Ishikawa (cell line): ENCODE measurements around the gene GAS2L3.

Experiments used
- CEBPB ChIP-seq: IDR thresholded peaks from 2 replicates; pipeline ENCODE4 v1.6.1; 2012
- EP300 ChIP-seq: IDR thresholded peaks from 2 replicates; pipeline ENCODE4 v1.6.1; 2012; ENCODE audit warnings: borderline replicate concordance
- FOXM1 ChIP-seq: IDR thresholded peaks from 2 replicates; pipeline ENCODE4 v1.6.1; 2012; ENCODE audit warnings: low read depth, borderline replicate concordance
- NFIC ChIP-seq: IDR thresholded peaks from 2 replicates; pipeline ENCODE4 v1.6.1; 2012
- RAD21 ChIP-seq: IDR thresholded peaks from 2 replicates; pipeline ENCODE4 v1.6.1; 2012; ENCODE audit warnings: low read depth
- TAF1 ChIP-seq: IDR thresholded peaks from 2 replicates; pipeline ENCODE4 v1.6.1; 2012; ENCODE audit warnings: low read depth, mild to moderate bottlenecking
- TCF12 ChIP-seq: IDR thresholded peaks from 2 replicates; pipeline ENCODE4 v1.6.1; 2012; ENCODE audit warnings: low read depth
- YY1 ChIP-seq: IDR thresholded peaks from 2 replicates; pipeline ENCODE4 v1.6.1; 2012; ENCODE audit warnings: low read depth
- ZBTB7A ChIP-seq: IDR thresholded peaks from 2 replicates; pipeline ENCODE4 v1.6.1; 2012; ENCODE audit warnings: low read depth
- TF ChIP-seq, protein P1 (sequence below): IDR thresholded peaks from 2 replicates; pipeline ENCODE4 v1.6.1; 2012; ENCODE audit warnings: low read depth, mild to moderate bottlenecking
- TF ChIP-seq, protein P2 (sequence below): IDR thresholded peaks from 2 replicates; pipeline ENCODE4 v1.6.1; 2012

- TF ChIP-seq NFIC (no peak), TAF1 (no peak), FOXM1 (no peak), CEBPB (no peak), EP300 (no peak), RAD21 (no peak), YY1 (no peak), TCF12 (no peak), ZBTB7A (no peak)
- TF ChIP-seq, protein P1, sequence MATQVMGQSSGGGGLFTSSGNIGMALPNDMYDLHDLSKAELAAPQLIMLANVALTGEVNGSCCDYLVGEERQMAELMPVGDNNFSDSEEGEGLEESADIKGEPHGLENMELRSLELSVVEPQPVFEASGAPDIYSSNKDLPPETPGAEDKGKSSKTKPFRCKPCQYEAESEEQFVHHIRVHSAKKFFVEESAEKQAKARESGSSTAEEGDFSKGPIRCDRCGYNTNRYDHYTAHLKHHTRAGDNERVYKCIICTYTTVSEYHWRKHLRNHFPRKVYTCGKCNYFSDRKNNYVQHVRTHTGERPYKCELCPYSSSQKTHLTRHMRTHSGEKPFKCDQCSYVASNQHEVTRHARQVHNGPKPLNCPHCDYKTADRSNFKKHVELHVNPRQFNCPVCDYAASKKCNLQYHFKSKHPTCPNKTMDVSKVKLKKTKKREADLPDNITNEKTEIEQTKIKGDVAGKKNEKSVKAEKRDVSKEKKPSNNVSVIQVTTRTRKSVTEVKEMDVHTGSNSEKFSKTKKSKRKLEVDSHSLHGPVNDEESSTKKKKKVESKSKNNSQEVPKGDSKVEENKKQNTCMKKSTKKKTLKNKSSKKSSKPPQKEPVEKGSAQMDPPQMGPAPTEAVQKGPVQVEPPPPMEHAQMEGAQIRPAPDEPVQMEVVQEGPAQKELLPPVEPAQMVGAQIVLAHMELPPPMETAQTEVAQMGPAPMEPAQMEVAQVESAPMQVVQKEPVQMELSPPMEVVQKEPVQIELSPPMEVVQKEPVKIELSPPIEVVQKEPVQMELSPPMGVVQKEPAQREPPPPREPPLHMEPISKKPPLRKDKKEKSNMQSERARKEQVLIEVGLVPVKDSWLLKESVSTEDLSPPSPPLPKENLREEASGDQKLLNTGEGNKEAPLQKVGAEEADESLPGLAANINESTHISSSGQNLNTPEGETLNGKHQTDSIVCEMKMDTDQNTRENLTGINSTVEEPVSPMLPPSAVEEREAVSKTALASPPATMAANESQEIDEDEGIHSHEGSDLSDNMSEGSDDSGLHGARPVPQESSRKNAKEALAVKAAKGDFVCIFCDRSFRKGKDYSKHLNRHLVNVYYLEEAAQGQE = no peak
- TF ChIP-seq, protein P2, sequence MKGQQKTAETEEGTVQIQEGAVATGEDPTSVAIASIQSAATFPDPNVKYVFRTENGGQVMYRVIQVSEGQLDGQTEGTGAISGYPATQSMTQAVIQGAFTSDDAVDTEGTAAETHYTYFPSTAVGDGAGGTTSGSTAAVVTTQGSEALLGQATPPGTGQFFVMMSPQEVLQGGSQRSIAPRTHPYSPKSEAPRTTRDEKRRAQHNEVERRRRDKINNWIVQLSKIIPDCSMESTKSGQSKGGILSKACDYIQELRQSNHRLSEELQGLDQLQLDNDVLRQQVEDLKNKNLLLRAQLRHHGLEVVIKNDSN = no peak
Measured at GRCh38 chr12:100593490-100593889, 20.0 kb downstream of the GAS2L3 start.
